Measurements from ENCODE around the gene UBE3C. TPM values are rescaled to one million over a fixed set of nuclear protein-coding genes. Genes with fewer than 3 reads are reported as not detected.

Gene UBE3C
- total RNA-seq, 6 donors from 2014 or later: 43.7 to 85.9 (median 69.3) TPM

DNA sequence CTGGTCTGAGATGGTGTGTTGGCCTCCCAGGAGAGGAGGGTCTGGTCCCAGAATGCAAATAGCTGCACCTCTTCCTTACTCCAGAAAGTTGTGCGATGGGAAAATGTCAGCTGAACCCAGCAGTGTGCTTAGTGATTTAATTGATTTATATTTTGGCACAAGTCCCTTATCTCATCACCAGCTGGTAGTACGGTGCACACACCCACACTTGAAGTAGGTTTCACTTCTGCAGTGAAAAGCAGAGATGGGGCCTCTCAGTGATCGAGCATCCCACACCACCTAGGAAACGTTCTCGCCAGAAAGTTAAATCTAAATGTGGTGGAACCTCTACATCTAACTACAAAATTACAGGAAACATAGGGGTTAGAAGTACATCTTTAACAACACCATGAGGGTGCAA is 80.4 kb downstream of the UBE3C start:
- no peak overlapping the region for H3K27ac ChIP-seq
- no peaks in the 10 kb centered on the region for H3K9me3 ChIP-seq
- no peaks in the 10 kb centered on the region for H3K27me3 ChIP-seq
- TF ChIP-seq POLR2A (IDR thresholded peaks at IDR 0.05): no peak
- no peak for TF ChIP-seq EP300 (IDR thresholded peaks at IDR 0.05)
- no peaks in the 10 kb centered on the region for H3K4me1 ChIP-seq
- DNase-seq: no peak
- 80 to 85% methylated on average over 5 of the region's 5 CpGs for WGBS, 2 donors
- no peak overlapping the region for H3K4me3 ChIP-seq
- ATAC-seq (ENCODE audit: low FRiP score in 2 of 2): no peak
- peaks cover 15 to 73% (median 41%) of the 10 kb centered on the region in 4 donors for H3K36me3 ChIP-seq

- Histone ChIP-seq H3K4me3 (no peak overlapping the region), H3K27ac (no peak overlapping the region), H3K36me3 (peaks cover 15 to 89% (median 48%) of the 10 kb centered on the region in 4 donors), H3K4me1 (no peaks in the 10 kb centered on the region), H3K27me3 (no peaks in the 10 kb centered on the region), H3K9me3 (no peaks in the 10 kb centered on the region)
- 92 to 96% methylated on average over 8 of the region's 8 CpGs for WGBS, 2 donors
- ATAC-seq (ENCODE audit: low FRiP score in 2 of 2) (no peak), DNase-seq (no peak)
- no peak for TF ChIP-seq POLR2A (IDR thresholded peaks at IDR 0.05)
- no peak for TF ChIP-seq EP300 (IDR thresholded peaks at IDR 0.05)
- TF ChIP-seq CTCF (IDR thresholded peaks at IDR 0.05): no peak
- TF ChIP-seq POLR2AphosphoS5 (IDR thresholded peaks at IDR 0.05): no peak
Observed at GRCh38 chr7:157220916-157221569, 82.3 kb downstream of the UBE3C start.

DNA sequence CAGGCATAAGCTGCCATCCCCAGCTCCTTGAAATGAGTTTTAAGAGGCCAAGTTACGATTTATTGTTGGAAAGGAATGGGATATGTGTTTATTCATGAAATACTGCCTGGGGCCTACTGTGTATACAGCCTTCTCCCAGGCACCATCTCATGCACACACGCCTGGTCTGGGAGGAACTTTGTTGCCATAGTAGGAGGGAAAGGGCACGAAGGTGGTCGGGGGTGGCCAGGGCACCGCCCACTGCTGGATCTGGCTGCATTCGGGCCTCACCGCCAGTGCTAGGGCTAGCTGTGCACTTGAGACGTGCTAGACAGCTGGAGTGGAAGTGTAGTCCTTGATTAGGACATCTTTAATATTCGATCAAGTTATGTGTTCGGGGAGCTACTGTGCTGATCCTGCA is 84.0 kb downstream of the UBE3C start:
- ATAC-seq (ENCODE audit: low FRiP score in 2 of 2): no peak
- Histone ChIP-seq H3K27me3 (no peaks in the 10 kb centered on the region), H3K36me3 (peaks cover 15 to 89% (median 45%) of the 10 kb centered on the region in 4 donors), H3K4me3 (no peak overlapping the region), H3K27ac (no peak overlapping the region), H3K9me3 (no peaks in the 10 kb centered on the region), H3K4me1 (no peaks in the 10 kb centered on the region)
- no peak for TF ChIP-seq EP300 (IDR thresholded peaks at IDR 0.05)
- no peak for TF ChIP-seq CTCF (IDR thresholded peaks at IDR 0.05)
- no peak for TF ChIP-seq POLR2AphosphoS5 (IDR thresholded peaks at IDR 0.05)
- TF ChIP-seq POLR2A (IDR thresholded peaks at IDR 0.05): no peak
- 86 to 92% methylated on average over 9 to 10 of the region's 10 CpGs for WGBS, 2 donors
- DNase-seq: no peak

- Histone ChIP-seq H3K36me3 (peaks cover 5 to 86% (median 45%) of the 10 kb centered on the region in 4 donors), H3K4me1 (no peaks in the 10 kb centered on the region), H3K27me3 (no peaks in the 10 kb centered on the region), H3K4me3 (no peak overlapping the region), H3K9me3 (no peaks in the 10 kb centered on the region), H3K27ac (no peak overlapping the region)
- WGBS, 2 donors: 68 to 75% methylated on average over 4 of the region's 4 CpGs
- ATAC-seq (ENCODE audit: low FRiP score in 2 of 2) (no peak), DNase-seq (no peak)
- TF ChIP-seq POLR2A (IDR thresholded peaks at IDR 0.05): no peak
- TF ChIP-seq CTCF (IDR thresholded peaks at IDR 0.05): no peak
- no peak for TF ChIP-seq POLR2AphosphoS5 (IDR thresholded peaks at IDR 0.05)
- no peak for TF ChIP-seq EP300 (IDR thresholded peaks at IDR 0.05)
Observed at GRCh38 chr7:157224627-157225026, 85.9 kb downstream of the UBE3C start.

GRCh38 chr7:157228864-157229422 is 90.2 kb downstream of the UBE3C start:
- no peaks in the 10 kb centered on the region for H3K27me3 ChIP-seq
- ATAC-seq (ENCODE audit: low FRiP score in 2 of 2) (peak in 1 of 2 donors; percentile 24), DNase-seq (no peak)
- H3K4me1 ChIP-seq: no peaks in the 10 kb centered on the region
- peaks cover 6 to 93% (median 41%) of the 10 kb centered on the region in 4 donors for H3K36me3 ChIP-seq
- 93 to 95% methylated on average over 8 of the region's 8 CpGs for WGBS, 2 donors
- H3K27ac ChIP-seq: no peak overlapping the region
- H3K9me3 ChIP-seq: no peaks in the 10 kb centered on the region
- no peak for TF ChIP-seq EP300 (IDR thresholded peaks at IDR 0.05)
- TF ChIP-seq POLR2AphosphoS5 (IDR thresholded peaks at IDR 0.05): no peak
- no peak for TF ChIP-seq CTCF (IDR thresholded peaks at IDR 0.05)
- no peak for TF ChIP-seq POLR2A (IDR thresholded peaks at IDR 0.05)
- H3K4me3 ChIP-seq: no peak overlapping the region

Data from upper lobe of left lung (tissue), 6 donors.